OCI-LY1 (cell line): ENCODE measurements around the gene PRR5L.

Experiments
- CTCF ChIP-seq: fragments of 200-600 bp; sonication (generic), shearing (Covaris generic); IDR thresholded peaks from 2 replicates; pipeline ENCODE4 v1.5.1; 2017; ENCODE audit warnings: mild to moderate bottlenecking, antibody characterized with exemption, low read length, moderate library complexity, mixed read lengths
- EZH2 ChIP-seq: fragments of 200-600 bp; sonication (generic), shearing (Covaris generic); IDR thresholded peaks from 2 replicates; pipeline ENCODE4 v1.8.0; 2017; ENCODE audit warnings: borderline replicate concordance, mixed run types, mild to moderate bottlenecking, antibody characterized with exemption, low read length, moderate library complexity, mixed read lengths

- TF ChIP-seq CTCF (peak; percentile 28), EZH2 (no peak)
Measured at GRCh38 chr11:36469063-36469462, 173.0 kb downstream of the PRR5L start.
